Central memory CD8-positive, alpha-beta T cell (primary cell): Measurements from ENCODE around the gene TBC1D5.
"Not testable (repeated sequence)": the region's sequence is repeated elsewhere in the genome, so short reads cannot be mapped to it uniquely, and the experiment has no call there.

Experiments used
- ATAC-seq: fragments of 150-1000 bp; cut with Tn5 transposase; replicated peaks from 2 replicates; pipeline ENCODE4 v1.10.0; 2022; ENCODE audit warnings: mild to moderate bottlenecking, moderate FRiP score, moderate number of reproducible peaks; ENCODE audit not compliant: poor library complexity, severe bottlenecking; ENCODE audit errors: extremely low read depth
- DNase-seq, 2 donors: peaks; one replicate each; pipeline ENCODE4 v3.0.0; 2021; ENCODE audit warnings: low spot score in 2 of 2
- H3K27ac Mint-ChIP-seq: one replicate; pipeline ENCODE4 v1.8.0; 2022; ENCODE audit warnings: low read depth, mild to moderate bottlenecking, moderate library complexity, mixed read lengths
- H3K27me3 Mint-ChIP-seq: one replicate; pipeline ENCODE4 v1.8.0; 2022; ENCODE audit warnings: mixed read lengths
- H3K36me3 Mint-ChIP-seq: one replicate; pipeline ENCODE4 v1.8.0; 2022; ENCODE audit warnings: mild to moderate bottlenecking, moderate library complexity, mixed read lengths; ENCODE audit not compliant: insufficient read depth
- H3K4me1 Mint-ChIP-seq: one replicate; pipeline ENCODE4 v1.8.0; 2022; ENCODE audit warnings: mixed read lengths
- H3K4me3 Mint-ChIP-seq: one replicate; pipeline ENCODE4 v1.8.0; 2022; ENCODE audit warnings: mild to moderate bottlenecking, moderate library complexity, mixed read lengths
- H3K9me3 Mint-ChIP-seq: one replicate; pipeline ENCODE4 v1.8.0; 2022; ENCODE audit warnings: mixed read lengths

TBC1D5 gene

GRCh38 chr3:17407576-17407975 is 334.9 kb downstream of the TBC1D5 start:
- Mint-ChIP-seq H3K4me1 (no peaks in the 10 kb centered on the region), H3K4me3 (no peak overlapping the region), H3K27ac (no peak overlapping the region), H3K9me3 (no peaks in the 10 kb centered on the region), H3K27me3 (no peaks in the 10 kb centered on the region), H3K36me3 (peaks cover 4% of the 10 kb centered on the region)
- no peak for DNase-seq
- no peak for ATAC-seq

- Mint-ChIP-seq H3K4me1 (no peaks in the 10 kb centered on the region), H3K27ac (no peak overlapping the region), H3K27me3 (no peaks in the 10 kb centered on the region), H3K4me3 (no peak overlapping the region), H3K36me3 (peaks cover 5% of the 10 kb centered on the region), H3K9me3 (no peaks in the 10 kb centered on the region)
- no peak for DNase-seq
- no peak for ATAC-seq
Observed at GRCh38 chr3:17404548-17404947, 337.9 kb downstream of the TBC1D5 start.

DNA sequence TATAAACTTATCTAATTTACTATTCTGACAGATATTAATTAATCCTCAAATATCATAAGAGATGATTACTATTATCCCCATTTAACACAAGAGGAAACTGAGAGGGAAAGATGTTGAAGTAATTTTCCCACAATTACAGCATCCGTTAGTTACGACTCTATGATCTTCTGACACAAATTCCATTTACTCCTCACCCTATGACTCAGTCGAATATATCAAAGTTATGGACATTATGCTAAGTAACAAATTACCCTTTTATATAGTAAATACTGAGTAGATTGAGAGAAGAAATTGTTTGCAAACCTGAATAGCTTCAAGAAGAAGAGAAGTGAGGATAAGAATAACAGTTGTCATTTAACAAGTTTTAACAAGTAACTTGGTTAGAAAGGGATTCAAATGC is 340.0 kb downstream of the TBC1D5 start:
- DNase-seq (no peak), ATAC-seq (no peak)
- Mint-ChIP-seq H3K4me3 (no peak overlapping the region), H3K27ac (no peak overlapping the region), H3K9me3 (no peaks in the 10 kb centered on the region), H3K36me3 (peaks cover 5% of the 10 kb centered on the region), H3K4me1 (no peaks in the 10 kb centered on the region), H3K27me3 (no peaks in the 10 kb centered on the region)

DNA sequence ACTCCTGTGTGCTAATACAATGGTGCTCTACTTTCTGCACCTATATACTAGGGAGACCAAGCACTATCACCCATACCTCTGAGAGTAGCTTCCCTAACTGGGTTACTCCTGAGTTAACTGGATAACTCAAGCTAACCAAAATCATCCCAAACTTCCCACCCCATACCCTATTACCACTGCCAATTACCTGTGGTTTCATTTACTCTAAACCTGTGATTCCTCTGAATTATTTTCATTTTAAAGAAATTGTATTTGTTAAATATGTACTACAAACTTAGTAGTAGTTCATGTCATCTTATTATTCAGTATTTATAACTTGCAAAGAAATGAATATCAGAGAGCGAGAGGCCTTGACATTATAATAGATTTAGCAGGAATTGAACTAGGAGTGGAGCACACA is 340.5 kb downstream of the TBC1D5 start:
- peaks cover 5% of the 10 kb centered on the region for H3K36me3 Mint-ChIP-seq
- no peaks in the 10 kb centered on the region for H3K9me3 Mint-ChIP-seq

GRCh38 chr3:17399586-17399985 is 342.8 kb downstream of the TBC1D5 start:
- ATAC-seq: no peak
- no peaks in the 10 kb centered on the region for H3K27me3 Mint-ChIP-seq
- H3K4me1 Mint-ChIP-seq: no peaks in the 10 kb centered on the region
- no peaks in the 10 kb centered on the region for H3K9me3 Mint-ChIP-seq
- peaks cover 4% of the 10 kb centered on the region for H3K36me3 Mint-ChIP-seq
- DNase-seq: no peak
- no peak overlapping the region for H3K4me3 Mint-ChIP-seq
- no peak overlapping the region for H3K27ac Mint-ChIP-seq

More for the DNA sequence above, 340.5 kb downstream of the TBC1D5 start:
- DNase-seq: no peak
- no peaks in the 10 kb centered on the region for H3K4me1 Mint-ChIP-seq
- no peak overlapping the region for H3K27ac Mint-ChIP-seq
- no peak for ATAC-seq
- H3K27me3 Mint-ChIP-seq: no peaks in the 10 kb centered on the region
- no peak overlapping the region for H3K4me3 Mint-ChIP-seq

- no peaks in the 10 kb centered on the region for H3K27me3 Mint-ChIP-seq
Observed at GRCh38 chr3:17398959-17399551, 343.4 kb downstream of the TBC1D5 start.

DNA sequence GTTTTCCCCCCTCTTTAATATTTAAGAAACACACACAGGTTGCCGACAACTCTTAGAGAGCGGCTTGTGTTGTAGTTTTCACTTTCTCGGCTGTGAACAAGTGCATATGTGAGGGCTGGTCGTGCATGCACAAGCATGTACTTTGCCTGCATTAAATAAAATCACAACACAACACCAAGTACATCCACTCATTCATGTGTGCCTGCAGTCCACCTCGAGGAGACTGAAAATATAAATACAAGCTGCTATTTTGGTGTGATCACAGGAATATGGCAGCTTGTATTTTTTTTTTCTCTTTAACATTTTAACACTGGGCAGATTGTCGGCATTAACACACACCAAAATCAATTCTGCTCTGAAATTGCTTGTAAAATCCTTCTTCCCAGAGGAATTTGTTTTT is 346.4 kb downstream of the TBC1D5 start:
- DNase-seq: no peak
- Mint-ChIP-seq H3K36me3 (peaks cover 8% of the 10 kb centered on the region), H3K27ac (no peak overlapping the region)

More at GRCh38 chr3:17398959-17399551, 343.4 kb downstream of the TBC1D5 start:
- Mint-ChIP-seq H3K4me3 (no peak overlapping the region), H3K27ac (no peak overlapping the region), H3K36me3 (peaks cover 2% of the 10 kb centered on the region), H3K9me3 (no peaks in the 10 kb centered on the region), H3K4me1 (no peaks in the 10 kb centered on the region)
- no peak for DNase-seq
- no peak for ATAC-seq

GRCh38 chr3:17394541-17395155 is 347.8 kb downstream of the TBC1D5 start:
- Mint-ChIP-seq H3K27ac (no peak overlapping the region), H3K4me3 (no peak overlapping the region), H3K27me3 (no peaks in the 10 kb centered on the region), H3K9me3 (peaks cover 5% of the 10 kb centered on the region), H3K4me1 (no peaks in the 10 kb centered on the region), H3K36me3 (peaks cover 5% of the 10 kb centered on the region)
- ATAC-seq (no peak), DNase-seq (no peak)

More for the DNA sequence above, 346.4 kb downstream of the TBC1D5 start:
- Mint-ChIP-seq H3K9me3 (peaks cover 5% of the 10 kb centered on the region), H3K4me1 (no peaks in the 10 kb centered on the region), H3K27me3 (no peaks in the 10 kb centered on the region), H3K4me3 (no peak overlapping the region)
- no peak for ATAC-seq

- not testable (repeated sequence) for H3K4me3 Mint-ChIP-seq, H3K9me3 Mint-ChIP-seq, H3K4me1 Mint-ChIP-seq, H3K27ac Mint-ChIP-seq, ATAC-seq, H3K27me3 Mint-ChIP-seq, DNase-seq, H3K36me3 Mint-ChIP-seq
Observed at GRCh38 chr3:17392516-17392915, 349.9 kb downstream of the TBC1D5 start.

GRCh38 chr3:17390785-17391184 is 351.6 kb downstream of the TBC1D5 start:
- Mint-ChIP-seq H3K4me3 (no peak overlapping the region), H3K36me3 (peaks cover 9% of the 10 kb centered on the region)

DNA sequence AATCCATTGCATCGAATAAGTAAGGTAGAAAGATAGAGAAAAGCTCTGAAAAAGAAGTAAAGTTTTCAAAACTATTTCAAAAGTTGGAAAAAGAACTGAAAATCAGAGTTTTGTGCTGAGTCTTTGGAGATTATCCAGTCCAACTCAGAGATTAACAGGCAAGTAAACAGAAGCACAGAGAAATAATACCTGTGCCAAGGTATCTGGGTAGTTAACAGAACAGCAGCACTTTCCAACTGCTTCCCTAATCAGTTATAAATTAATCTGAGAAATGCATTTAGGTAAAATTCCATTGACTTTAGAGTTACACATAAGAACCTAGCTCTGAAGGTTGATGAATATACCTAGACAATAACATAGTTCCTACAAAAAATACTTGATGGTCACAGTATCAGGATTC is 355.3 kb downstream of the TBC1D5 start:
- H3K36me3 Mint-ChIP-seq: peaks cover 5% of the 10 kb centered on the region
- H3K4me3 Mint-ChIP-seq: no peak overlapping the region
- no peaks in the 10 kb centered on the region for H3K27me3 Mint-ChIP-seq
- DNase-seq: no peak
- no peaks in the 10 kb centered on the region for H3K9me3 Mint-ChIP-seq
- no peaks in the 10 kb centered on the region for H3K4me1 Mint-ChIP-seq
- no peak overlapping the region for H3K27ac Mint-ChIP-seq
- no peak for ATAC-seq

More at GRCh38 chr3:17390785-17391184, 351.6 kb downstream of the TBC1D5 start:
- Mint-ChIP-seq H3K9me3 (peaks cover 5% of the 10 kb centered on the region), H3K27me3 (no peaks in the 10 kb centered on the region), H3K4me1 (no peaks in the 10 kb centered on the region), H3K27ac (no peak overlapping the region)
- DNase-seq (no peak), ATAC-seq (no peak)

DNA sequence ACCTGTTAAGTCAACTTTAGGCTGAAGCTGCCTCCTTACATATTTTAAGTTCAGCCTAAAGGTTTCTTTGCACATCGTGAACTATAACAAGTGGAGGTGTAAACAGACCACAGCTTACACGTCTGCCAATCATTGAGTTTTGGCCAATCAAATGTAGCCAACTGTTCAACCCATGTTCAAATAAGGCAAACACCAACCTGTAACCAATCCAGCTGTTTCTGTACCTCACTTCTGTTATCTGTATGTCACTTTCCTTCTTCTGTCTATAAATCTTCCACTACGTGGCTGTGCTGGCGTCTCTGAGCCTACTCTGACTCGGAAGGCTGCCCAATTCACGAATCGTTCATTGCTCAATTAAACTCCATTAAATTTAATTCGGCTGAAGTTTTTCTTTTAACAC is 356.0 kb downstream of the TBC1D5 start:
- H3K4me1 Mint-ChIP-seq: no peaks in the 10 kb centered on the region
- H3K27ac Mint-ChIP-seq: no peak overlapping the region
- no peaks in the 10 kb centered on the region for H3K27me3 Mint-ChIP-seq
- H3K9me3 Mint-ChIP-seq: no peaks in the 10 kb centered on the region
- no peak overlapping the region for H3K4me3 Mint-ChIP-seq
- no peak for ATAC-seq
- DNase-seq: no peak
- H3K36me3 Mint-ChIP-seq: peaks cover 5% of the 10 kb centered on the region

GRCh38 chr3:17384567-17385296 is 357.7 kb downstream of the TBC1D5 start:
- ATAC-seq (no peak), DNase-seq (no peak)
- Mint-ChIP-seq H3K4me1 (no peaks in the 10 kb centered on the region), H3K36me3 (peaks cover 4% of the 10 kb centered on the region), H3K9me3 (no peaks in the 10 kb centered on the region), H3K4me3 (no peak overlapping the region), H3K27ac (no peak overlapping the region), H3K27me3 (no peaks in the 10 kb centered on the region)
